HG02623 (cell line): ENCODE results near the gene TMEM132E.

Experiments used
- ATAC-seq: cut with Tn5 transposase; IDR thresholded peaks from one replicate; pipeline ENCODE4 v1.9.1; 2021; ENCODE audit warnings: moderate library complexity; ENCODE audit not compliant: unreplicated experiment

The TMEM132E gene

DNA sequence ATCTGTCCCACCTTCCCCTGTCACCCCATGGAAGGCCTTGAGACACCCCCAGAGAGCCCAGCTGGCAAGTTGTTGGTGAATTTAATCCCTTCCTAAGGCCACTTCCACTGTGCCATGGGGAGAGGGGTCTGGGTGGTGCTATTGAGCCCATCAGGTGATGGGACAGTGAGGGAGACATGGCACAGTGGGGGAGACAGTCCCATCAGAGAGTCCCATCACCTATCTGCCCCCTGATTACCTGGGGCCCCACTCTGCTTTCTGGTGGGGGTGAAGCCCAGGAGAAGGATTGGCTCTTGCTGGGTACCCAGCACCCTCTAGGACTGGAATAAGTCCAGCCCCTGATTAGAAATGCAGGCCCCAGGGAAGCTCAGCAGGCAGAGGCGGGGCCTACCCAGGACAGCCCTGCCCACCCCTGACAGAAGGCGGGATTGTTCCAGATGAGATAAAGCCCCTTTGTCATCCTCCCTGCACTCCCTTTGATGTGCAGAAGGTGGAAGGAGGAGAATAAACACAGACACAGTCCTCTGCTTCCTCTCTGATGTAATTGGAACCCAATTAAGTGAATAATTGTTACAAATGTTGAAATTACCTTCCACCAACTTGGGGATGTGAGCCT lies 18.9 kb downstream of the TMEM132E start:
- no peak for ATAC-seq

DNA sequence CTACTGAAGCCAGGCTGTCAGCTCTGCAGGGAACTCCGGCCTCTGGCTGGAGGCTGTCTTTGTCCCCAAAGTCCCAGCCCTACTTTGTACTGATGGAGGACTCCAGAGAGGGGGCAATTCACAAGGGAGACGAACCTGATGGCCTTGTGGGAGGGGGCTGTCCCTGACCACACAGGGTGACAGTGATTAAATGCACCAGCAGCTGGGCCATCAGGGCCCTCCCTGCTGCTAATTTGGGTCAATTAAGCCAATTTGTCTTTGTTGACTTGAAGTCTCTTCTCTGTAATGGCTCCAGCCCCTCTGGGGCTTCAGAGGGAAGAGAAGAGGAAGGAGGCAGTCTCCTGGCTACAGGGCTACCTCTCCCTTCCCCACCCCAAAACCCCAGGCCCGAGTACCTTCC lies 22.0 kb downstream of the TMEM132E start:
- no peak for ATAC-seq

DNA sequence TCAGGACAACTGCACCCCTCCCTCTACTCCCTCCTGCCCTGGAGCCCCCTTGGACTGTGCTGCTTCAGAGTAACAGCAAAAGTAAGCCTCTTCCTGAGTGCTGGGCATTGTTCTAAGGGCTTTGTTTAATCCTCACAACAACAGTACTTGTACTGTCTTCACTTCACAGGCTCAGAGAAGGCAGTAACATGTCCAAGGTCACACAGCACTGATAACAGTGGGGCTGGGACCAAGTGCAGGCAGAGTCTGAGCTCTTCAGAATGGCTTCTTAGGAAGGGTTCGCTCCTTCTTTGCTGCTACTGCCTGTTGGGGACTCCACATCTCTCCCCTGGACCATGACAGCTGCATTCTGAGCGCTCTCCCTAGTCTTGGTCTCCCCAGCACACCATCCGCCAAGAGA lies 24.6 kb downstream of the TMEM132E start:
- no peak for ATAC-seq

DNA sequence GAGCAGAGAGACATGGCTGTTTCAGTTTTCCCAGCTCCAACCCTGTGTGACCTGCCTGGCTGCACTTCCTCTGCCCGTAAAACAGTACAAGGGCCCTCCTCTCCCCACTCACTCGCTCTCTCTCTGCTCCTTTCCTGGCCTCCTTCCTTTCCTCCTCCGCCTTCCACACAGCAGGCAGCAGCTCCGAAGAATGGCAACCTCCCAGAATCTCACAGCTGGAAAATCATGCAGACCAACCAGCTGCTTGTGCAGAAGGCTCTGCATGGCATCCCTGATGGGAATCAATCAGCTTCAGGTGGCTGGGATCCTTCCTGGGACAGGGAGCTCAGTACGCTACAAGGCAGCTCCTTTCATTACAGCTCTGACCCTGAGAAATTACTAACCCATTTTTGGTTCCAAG lies 27.4 kb downstream of the TMEM132E start:
- no peak for ATAC-seq

DNA sequence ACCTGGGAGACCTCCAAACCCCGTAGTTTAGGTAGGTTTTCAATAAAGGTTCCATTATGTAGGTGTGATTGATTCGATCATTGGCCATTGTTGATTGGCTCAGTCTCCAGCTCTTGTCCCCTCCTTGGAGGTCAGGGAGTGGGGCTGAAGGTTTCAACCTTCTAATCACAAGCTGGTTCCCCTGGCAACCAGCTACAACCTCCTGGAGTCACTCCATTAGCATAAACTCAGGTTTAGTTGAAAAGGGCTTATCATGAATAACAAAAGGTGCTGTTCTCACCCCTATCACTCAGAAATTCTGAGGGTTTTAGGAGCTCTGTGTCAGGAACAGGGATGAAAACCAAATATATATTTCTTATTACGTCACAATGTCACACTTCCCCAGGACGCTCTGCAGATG lies 28.5 kb downstream of the TMEM132E start:
- no peak for ATAC-seq

DNA sequence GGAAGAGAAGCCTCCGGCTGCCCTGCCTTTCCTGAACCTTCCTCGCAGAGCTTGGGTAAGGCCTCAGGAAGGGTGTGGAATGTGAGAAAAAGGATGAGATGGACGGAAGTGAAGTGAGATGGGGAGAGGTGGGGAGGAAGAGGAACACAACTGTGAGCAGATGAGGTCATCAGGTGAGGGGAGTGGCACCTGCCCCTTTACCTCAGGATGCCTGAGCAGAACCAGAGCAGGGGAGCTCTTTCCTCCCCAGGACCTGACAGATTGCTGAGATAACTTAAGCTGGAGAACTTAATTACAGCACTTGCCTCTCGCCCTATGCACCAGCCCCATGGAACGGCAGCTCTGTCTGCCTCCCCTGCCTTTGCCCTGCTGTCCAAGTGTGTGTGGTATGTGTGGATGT lies 29.8 kb downstream of the TMEM132E start:
- ATAC-seq: no peak

DNA sequence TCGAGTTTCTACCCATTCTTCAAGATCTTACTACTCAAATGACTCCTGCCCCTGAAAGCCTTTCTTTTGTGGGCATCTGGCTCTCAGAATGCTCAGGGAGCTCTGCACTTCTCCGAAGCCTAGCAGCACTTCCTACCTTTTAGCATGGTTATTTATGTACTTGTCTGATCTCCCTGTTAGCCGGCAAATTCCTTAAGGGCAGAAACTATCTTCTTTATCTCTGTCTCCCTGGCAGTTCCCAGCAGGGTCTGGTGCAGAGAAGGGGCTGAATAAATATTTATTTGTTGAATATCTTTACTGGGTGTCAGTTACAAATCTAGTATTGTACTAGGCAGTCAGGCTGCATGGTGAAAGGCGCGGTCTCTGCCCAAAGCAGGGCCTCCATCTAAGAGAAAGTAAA lies 30.7 kb downstream of the TMEM132E start:
- no peak for ATAC-seq

DNA sequence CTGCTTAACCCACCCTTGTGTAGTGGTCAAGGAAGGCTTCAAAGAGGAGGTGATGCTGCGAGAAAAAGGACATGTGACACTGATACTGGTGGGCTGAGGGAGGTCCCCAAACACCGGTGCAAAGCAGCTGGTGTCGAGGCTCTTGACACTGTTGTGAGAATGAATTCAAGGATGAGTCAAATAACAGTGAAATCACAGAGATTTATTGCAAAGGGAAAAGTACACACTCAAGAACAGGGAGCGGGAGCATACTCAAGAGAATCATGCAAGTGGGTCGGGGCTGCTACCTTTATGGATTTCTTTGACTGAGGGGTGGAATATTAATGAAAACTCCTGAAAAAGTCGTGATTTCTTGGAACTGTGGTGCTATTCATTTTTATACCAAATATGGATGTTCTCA lies 31.1 kb downstream of the TMEM132E start:
- no peak for ATAC-seq

DNA sequence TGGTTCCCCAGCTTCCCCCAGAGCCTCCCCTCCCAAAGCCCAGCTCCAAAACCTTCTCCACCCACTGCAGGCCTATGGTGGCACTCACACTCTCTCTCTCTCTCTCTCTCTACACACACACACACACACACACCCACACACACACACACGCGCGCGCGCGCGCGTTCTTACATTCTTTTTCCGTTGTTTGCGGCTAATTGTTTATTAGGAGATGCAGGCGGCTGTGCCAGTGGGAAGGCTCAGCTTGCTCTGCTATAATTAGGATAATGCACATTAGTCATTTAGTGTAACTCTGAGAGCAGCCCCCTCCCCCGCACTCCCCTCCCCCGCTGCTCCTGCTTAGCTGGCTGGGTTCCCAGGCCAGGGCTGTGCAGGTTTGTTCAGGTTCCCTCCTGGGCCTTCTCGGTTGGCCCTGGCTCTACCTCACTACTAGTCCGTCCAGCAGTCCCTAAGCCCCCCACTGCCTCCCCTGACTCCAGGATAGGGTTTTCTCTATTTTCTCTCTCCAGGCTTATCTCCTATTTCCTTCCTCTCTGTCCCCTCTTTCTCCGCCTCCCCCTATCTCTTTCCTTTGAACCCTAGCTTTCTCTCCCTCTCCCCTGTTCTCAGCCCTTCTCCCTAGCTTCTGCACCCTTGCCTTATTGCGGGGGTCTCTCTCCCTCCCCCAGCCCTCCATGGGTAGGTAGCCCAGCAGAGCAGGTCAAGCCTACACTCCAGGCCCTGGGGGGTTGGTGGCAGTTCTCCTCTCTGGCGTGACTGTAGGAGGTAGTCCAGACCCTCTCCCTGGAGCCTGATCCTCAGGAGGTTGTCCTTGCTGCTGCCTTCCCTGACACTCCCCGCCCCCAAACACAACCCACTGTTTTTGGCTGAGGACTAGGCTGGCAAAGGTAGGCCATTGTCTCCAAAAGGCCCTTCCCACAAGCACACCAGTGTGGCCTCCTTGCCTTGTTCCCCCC lies 34.0 kb downstream of the TMEM132E start:
- ATAC-seq: no peak

DNA sequence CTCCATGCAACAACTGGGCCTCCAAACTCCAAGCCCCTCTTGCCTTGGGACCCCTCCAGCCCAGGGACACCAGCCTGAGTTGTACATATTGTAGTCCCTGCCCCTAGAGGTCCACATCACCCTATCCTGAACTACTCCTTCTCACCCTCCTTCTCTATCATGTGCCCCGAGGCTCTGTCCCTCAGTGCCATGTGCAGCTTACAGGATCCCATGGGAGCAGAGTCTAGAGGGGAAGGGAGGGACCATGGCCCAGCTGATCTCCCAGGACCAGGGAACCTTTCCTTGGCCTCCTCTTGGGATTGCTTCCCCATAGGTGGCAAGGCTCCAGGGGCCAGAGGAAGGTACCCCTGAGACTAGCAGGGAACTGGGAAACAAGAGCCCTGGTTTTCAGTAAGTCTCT lies 35.3 kb downstream of the TMEM132E start:
- ATAC-seq: no peak

DNA sequence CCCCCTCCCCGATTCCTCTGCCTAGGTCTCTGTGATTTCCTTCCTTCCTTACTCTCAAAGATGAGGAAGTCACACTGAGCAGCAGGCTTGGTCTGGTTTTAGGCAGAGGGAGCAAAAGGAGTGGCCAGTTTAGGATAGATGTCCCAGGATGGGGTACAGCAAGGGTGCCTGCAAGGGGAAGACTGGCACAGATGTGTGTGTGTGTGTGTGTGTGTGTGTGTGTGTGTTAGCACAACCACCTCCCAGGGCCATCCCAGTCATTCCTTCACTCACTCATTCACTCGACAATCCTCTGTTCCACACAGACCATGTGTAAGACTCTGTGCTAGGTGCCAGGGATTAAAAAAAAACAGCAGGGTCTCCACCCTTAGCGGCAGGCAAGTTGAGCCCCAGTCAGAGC lies 35.9 kb downstream of the TMEM132E start:
- no peak for ATAC-seq

DNA sequence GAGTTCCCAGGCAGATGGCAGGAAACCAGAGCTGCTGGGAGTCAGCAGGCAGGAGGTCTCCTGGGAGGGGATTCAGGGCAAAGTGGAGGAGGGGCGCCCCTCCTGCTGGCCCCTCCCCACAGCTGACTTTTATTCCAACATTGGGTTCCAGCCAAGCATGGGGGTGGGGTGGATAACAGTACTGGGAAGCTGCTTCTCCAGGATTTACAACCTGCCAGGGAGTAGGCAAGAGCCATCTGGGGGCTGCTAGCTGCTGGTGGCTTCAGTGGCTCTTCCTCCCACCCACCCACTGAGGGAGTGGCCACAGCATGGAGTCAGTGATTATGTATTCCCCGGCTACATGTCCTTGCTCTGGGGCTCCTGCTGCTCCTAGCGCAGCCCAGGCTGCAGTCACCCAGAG lies 36.8 kb downstream of the TMEM132E start:
- no peak for ATAC-seq

DNA sequence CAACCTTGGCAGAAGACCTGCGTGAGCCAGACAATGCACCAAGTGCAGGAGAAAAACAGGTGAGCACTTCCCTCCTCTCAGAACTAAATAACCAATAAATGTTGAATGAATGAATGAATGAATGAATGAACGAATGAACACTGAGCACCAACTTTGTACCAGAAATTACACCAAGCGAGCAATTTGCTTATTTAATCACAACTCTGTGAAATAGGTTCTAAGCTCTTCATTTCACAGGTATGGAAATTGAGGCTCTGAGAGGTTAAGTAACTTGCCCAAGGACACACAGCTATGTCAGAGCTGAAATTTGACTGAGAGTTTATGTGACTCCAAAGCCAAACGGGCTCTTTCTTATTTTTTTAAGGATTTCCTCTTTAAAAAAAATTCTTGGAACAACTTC lies 38.0 kb downstream of the TMEM132E start:
- ATAC-seq: no peak

DNA sequence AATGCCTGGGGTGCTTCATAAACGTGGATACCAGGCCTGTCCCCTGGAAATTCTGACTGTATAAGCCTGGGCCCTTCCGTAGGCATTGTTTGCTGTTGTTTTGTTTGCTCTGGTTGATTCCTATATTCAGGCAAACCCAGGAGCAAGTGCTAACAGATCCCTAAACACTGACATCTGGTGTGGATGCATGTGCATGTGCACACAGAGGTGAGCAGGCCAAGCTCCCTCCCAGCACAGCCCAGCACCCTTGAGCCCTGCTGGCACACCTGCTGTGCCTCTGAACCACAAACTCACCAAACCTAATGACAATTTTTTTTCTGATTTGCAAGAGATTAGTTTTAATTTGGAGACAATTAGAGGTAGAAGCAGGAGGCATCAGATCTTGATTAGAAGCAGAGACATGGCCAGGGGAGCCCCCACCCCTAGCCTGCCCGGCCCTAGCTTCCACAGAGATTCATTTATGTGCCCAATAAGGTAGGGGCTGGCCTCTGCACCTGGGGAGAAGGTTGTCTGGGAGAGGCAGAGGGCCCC lies 40.4 kb downstream of the TMEM132E start:
- no peak for ATAC-seq

DNA sequence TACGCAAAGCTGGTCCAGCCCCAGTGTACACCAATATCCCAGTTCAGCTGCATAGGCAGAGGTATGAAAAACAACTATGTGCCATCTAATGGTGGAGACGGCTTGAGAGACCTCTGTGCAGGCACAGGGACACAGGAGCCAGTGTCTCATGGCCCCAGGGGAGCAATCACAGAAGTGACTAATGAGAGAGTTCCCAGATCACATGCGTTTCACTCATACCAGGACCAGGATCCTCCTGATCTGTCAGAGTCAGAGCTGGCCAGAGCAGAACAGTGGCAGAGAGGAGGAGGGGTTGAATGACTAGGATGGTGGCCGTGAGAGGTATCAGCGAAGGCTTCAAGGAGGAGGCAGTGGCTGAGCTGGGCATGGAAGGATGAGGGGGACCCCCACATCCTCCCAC lies 41.1 kb downstream of the TMEM132E start:
- ATAC-seq: no peak

DNA sequence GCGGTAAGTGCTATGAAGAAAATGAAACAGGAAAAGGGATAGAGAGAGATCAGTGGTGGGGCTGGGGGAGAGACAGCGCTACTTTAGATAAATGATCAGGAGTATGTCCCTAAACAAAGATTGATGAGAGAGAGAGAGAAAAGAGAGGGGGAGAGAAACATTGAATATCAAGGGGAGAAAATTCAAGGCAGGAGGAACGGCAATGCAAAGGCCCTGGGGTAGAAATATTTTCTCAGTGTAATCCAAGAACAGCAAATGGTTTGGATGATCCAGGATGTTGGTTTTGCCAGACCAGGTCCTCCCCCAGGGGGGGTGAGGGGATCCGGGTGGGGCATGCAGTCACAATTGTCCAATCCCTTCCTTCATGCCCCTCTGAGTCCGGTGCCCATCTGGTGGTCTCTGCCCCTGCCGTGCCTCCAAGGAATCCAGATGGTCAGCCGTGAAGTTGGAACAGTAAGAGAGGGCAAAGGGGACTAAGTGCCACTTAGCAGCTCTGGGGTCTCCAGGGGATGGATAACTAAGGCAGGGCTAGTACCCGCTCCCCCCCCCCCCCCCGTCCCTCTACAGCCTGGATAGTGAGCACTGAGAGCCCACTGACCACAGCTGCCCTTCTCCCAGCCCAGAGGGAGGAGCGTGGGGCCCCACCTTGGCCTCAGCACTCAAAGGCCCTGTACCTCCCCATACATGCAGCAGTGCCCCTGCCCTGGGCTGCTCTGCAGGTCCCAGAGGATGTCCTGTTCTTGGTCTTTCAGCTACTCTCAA lies 43.7 kb downstream of the TMEM132E start:
- no peak for ATAC-seq

DNA sequence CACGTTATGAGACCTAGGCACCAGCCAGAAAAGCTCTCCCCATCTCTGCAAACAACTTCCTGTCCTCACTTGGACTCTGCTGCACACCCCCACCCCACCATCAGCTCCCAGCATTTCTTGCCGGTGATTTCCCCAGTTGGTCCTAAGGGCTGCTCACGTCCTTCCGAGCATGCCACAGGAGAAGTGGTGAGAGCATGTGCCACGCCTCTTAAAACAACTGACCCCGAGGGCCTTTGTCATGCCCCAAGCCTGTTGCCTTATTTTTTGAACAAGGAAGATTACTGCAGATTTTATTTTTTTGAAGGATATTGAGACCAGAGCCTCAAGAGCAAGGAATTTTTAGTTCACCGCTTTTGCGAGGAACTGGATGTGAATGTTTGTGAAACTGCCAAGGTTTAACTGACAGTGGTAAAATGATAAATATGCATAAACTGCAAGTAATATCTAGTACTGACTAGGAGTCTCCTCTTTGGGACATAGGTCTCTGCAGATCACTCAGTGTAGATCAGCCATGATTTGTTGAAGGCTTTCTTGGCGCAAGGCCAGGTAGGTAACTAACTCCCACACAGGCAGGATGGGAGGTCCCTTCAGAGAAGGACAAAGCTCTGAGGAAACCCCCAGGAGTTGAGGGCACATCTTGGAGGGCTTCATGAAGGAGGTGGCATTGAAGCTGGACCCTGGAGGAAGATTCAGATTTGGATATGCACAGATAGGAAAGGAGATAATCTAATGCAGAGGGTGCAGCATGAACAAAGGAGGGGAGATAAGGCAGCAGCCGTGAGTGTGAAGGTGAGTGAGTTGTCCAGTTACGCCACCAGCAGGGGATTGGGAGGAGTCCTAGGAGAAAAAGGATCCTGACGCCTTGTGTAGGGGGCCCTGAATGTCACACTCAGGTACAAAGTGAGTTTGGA lies 44.7 kb downstream of the TMEM132E start:
- no peak for ATAC-seq

DNA sequence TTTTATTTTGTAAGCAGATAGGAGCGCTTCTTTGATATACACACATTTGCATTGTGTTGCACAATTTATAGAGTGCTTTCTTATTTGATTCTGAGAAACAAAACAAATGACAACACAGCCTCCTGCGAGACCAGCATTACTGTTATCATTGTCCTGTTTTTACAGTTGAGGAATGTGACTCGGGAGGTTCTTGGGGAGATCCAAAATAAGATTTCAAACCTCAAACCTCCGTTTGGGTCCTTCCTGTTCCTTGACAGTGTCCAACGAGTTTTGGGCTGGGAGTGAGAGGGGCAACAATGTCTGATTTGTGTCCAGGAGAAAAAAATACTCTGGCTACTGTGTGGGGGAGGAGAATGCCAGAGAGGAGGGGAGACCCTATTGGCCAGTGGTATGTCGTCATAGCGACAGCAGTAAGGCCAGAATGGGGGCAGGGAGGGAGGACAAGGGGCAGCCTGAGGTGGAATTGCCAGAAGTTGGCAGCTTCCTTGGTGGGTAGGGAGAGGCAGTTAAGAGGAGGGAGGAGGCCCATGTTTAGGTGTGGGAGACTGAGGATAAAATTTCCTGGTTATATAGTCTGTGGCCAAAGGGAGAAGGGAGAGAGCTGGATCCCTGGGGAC lies 45.5 kb downstream of the TMEM132E start:
- no peak for ATAC-seq

DNA sequence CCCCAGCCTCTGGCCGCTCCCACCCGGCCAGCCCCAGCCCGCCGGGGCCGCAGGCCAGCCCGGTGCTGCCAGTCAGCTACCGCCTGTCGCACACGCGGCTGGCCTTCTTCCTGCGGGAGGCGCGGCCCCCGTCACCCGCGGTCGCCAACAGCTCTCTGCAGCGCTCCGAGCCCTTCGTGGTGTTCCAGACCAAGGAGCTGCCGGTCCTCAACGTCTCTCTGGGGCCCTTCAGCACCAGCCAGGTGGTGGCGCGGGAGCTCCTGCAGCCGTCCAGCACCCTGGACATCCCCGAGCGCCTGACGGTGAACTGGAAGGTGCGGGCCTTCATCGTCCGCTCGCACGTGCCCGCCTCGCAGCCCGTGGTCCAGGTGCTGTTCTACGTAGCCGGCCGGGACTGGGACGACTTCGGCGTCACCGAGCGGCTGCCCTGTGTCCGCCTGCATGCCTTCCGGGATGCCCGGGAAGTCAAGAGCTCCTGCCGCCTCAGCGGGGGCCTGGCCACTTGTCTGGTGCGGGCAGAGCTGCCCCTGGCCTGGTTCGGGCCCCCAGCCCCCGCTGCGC lies 46.8 kb downstream of the TMEM132E start:
- no peak for ATAC-seq

DNA sequence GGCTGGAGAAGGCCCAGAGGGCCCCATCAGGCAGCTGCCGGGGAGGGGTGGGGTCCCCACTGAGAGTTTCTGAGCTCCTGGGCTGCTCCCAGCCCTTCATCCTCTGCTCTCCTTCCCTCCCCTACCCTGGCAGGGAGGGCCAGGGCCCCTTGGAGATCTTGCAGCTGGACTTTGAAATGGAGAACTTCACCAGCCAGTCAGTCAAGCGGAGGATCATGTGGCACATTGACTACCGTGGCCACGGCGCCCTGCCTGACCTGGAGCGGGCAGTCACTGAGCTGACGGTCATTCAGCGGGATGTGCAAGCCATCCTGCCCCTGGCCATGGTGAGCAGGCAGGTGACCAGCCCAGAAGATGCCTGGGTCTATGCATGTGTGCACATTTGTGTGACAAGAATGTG lies 49.5 kb downstream of the TMEM132E start:
- ATAC-seq: no peak
